ENCODE data around the gene SMARCB1.

GRCh38 chr22:23791738-23792645, 5.2 kb downstream of the SMARCB1 start:
- TF ChIP-seq CTCF (IDR thresholded peaks at IDR 0.05) (no peak), EZH2 (IDR thresholded peaks at IDR 0.05; ENCODE audit: borderline replicate concordance, insufficient read depth, low read depth, low read length, poor library complexity, severe bottlenecking) (no peak)
